Right lobe of liver (tissue), 6 donors: Measurements from ENCODE around the gene COL28A1. TPM values are rescaled to one million over a fixed set of nuclear protein-coding genes. Genes with fewer than 3 reads are reported as not detected.

Experiments
- ATAC-seq, 4 donors: fragments of 200-7000 bp; cut with Tn5 transposase; one replicate each; pipeline ENCODE4 v1.9.1; 2020; ENCODE audit warnings: mild to moderate bottlenecking in 4 of 4, moderate library complexity in 4 of 4
- DNase-seq, 3 donors: peaks; one replicate each; pipeline ENCODE4 v3.0.0-alpha.2; 2020
- H3K27ac ChIP-seq, 3 donors: fragments of 200-600 bp; one replicate each; pipeline ENCODE4 v1.8.0; 2022
- H3K27me3 ChIP-seq, 2 donors: fragments of 200-600 bp; one replicate each; pipeline ENCODE4 v1.8.0; 2022
- H3K36me3 ChIP-seq, 4 donors: fragments of 200-600 bp; sonication (generic) in 1 of 4; one replicate each; pipeline versions ENCODE4 v1.5.1 to v1.8.0; 2017 to 2022; ENCODE audit warnings: control low read depth in 1 of 4
- H3K4me1 ChIP-seq, 4 donors: fragments of 200-600 bp; sonication (generic) in 1 of 4; one replicate each; pipeline versions ENCODE4 v1.5.1 to v1.8.0; 2017 to 2022; ENCODE audit warnings: control low read depth in 1 of 4
- H3K4me3 ChIP-seq, 3 donors: fragments of 200-600 bp; one replicate each; pipeline ENCODE4 v1.8.0; 2022
- H3K9me3 ChIP-seq, 4 donors: fragments of 200-600 bp; sonication (generic) in 1 of 4; one replicate each; pipeline versions ENCODE4 v1.5.1 to v1.8.0; 2017 to 2022; ENCODE audit warnings: control low read depth in 1 of 4
- POLR2A ChIP-seq: fragments of 450-650 bp; IDR thresholded peaks from one replicate; pipeline ENCODE4 v1.6.1; 2017; ENCODE audit warnings: antibody characterized with exemption, mild to moderate bottlenecking
- WGBS: methylation state at CpG from one replicate; pipeline ENCODE4 v1.1.6; 2018; ENCODE audit warnings: low coverage, low lambda C conversion rate; ENCODE audit not compliant: insufficient coverage; ENCODE audit errors: missing lambda C conversion rate; 5-methylcytosine and 5-hydroxymethylcytosine counted together
- intact Hi-C, 2 donors: fragments of 100-400 bp; cut with DNase I; formaldehyde crosslinking; loops; one replicate each; pipeline versions ENCODE4 v1.11.2 to v1.14.1; 2022
- total RNA-seq, 6 experiments: library from RNA; depleted of rRNA in 2 of 6; stranded (reverse); fragments of >200 nt in 2 of 6; fragmentation: NEBNext Ultra II Directional in 3 of 6; extraction: Animal tissue kit (Norgen Biotek cat#: 25700) in 3 of 6; gene quantifications; one replicate each; pipeline versions ENCODE4 v1.1.0 to v1.2.4, GENCODE V29; 2016 to 2023
- TF ChIP-seq, protein P1 (sequence below), 4 donors: fragments of 200-600 bp in 3 of 4; fragments of 450-650 bp in 1 of 4; IDR thresholded peaks; one replicate each; pipeline versions ENCODE4 v1.5.1 to v1.8.0; 2016 to 2022; ENCODE audit warnings: antibody characterized with exemption in 4 of 4, mild to moderate bottlenecking in 2 of 4
- donor health status: DM: no; HTN: yes; CAD: no.
- donor health status: DM: no; HTN: no; CAD: no.
- donor health status: DM: no; HTN: no; CAD: no.
- donor health status: DM: no; HTN: yes; CAD: no.
- donor health status: DM: no; HTN: yes; CAD: no.

COL28A1 gene
- total RNA-seq, 6 experiments from 2014 or later: 0.07 to 0.51 (median 0.34) TPM; not detected in 2

DNA sequence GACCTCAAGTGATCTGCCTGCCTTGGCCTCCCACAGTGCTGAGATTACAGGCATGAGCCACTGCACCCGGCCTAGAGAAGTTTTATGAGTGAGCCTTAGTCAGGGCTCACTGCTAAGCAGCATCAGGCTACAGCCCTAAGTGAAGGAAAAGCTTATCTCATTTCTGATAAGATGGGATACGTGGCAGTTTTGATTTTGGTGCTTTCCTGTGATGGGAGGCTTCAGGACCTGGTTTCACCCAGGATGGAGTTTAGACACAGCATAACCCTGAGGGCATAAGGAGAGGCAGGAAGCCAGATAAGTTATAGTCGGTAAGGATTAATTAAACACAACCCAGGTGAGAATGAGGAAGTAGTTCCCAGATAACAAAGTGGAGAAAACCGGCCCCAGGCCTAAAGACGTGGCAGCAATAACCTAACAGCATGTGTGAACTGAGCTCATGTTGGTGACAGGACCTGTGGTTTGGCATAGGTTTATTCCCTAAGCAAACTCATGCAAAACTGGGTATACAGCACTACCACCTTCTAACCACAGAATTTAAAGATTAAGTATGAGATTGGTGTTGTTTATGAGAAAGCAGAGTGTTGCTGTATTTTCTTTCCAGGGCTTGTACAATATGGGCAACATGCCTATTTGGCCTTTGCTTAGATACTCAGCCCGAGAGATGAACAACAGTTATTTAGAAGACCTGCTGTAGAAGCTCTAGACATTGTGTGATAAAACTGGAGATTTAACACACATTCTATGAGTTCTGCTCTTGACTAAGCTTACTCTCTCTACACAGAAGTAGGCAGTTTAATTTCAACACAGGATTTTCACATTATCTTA is 119.4 kb downstream of the COL28A1 start:
- 47% methylated on average over 6 of the region's 6 CpGs for WGBS
- no peaks in the 10 kb centered on the region for H3K36me3 ChIP-seq
- H3K27me3 ChIP-seq: no peaks in the 10 kb centered on the region
- TF ChIP-seq, protein P1, sequence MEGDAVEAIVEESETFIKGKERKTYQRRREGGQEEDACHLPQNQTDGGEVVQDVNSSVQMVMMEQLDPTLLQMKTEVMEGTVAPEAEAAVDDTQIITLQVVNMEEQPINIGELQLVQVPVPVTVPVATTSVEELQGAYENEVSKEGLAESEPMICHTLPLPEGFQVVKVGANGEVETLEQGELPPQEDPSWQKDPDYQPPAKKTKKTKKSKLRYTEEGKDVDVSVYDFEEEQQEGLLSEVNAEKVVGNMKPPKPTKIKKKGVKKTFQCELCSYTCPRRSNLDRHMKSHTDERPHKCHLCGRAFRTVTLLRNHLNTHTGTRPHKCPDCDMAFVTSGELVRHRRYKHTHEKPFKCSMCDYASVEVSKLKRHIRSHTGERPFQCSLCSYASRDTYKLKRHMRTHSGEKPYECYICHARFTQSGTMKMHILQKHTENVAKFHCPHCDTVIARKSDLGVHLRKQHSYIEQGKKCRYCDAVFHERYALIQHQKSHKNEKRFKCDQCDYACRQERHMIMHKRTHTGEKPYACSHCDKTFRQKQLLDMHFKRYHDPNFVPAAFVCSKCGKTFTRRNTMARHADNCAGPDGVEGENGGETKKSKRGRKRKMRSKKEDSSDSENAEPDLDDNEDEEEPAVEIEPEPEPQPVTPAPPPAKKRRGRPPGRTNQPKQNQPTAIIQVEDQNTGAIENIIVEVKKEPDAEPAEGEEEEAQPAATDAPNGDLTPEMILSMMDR (IDR thresholded peaks at IDR 0.05): no peak
- TF ChIP-seq POLR2A: no peak
- no peak overlapping the region for H3K27ac ChIP-seq
- ATAC-seq: peak in 1 of 4 donors; percentile 20
- no peak overlapping the region for H3K4me3 ChIP-seq
- H3K4me1 ChIP-seq: no peaks in the 10 kb centered on the region
- intact Hi-C loops: no loop called here
- no peak for DNase-seq
- H3K9me3 ChIP-seq: no peaks in the 10 kb centered on the region

DNA sequence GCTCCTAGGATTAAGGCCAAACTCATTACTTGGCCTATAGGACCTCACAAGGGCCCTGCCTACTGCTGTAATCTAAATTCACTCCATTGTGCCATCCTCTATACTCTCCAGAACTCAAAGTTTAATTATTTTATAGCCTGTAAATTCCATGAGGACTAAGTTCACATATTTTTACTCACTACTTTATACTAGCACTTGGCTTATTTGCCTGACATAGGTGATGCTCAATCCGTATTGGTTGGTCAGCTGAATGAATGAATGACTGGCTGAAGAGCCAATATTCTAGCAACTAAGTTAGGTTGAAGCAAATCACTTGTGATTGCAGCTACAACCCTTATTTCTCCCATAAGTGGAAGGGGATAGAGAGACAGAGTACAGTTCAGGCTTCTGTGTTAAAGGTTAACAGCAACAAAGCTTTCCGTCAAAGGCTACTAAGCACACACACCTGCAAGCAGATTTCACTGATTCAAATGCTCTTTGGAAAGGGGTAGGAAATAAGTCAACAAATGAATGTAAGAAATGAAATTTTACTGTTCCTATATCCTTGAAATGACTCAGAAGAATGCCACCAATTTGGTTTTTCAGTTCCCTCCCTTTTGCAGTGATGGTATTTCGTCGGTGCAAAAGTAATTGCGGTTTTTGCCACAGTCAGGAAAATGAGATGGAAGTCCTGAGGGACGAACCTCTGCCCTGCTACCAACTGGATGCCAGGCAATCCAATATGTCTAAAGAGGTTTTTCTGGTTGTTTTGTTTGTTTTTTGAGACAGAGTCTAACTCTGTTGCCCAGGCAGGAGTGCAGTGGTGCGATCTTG is 120.7 kb downstream of the COL28A1 start:
- Histone ChIP-seq H3K4me1 (no peaks in the 10 kb centered on the region), H3K27me3 (no peaks in the 10 kb centered on the region), H3K27ac (no peak overlapping the region), H3K9me3 (no peaks in the 10 kb centered on the region), H3K36me3 (no peaks in the 10 kb centered on the region), H3K4me3 (no peak overlapping the region)
- DNase-seq: no peak
- intact Hi-C loops: no loop called here
- ATAC-seq: no peak
- WGBS: 95% methylated on average over 7 of the region's 7 CpGs
- no peak for TF ChIP-seq POLR2A
- TF ChIP-seq, protein P1 (IDR thresholded peaks at IDR 0.05): no peak

DNA sequence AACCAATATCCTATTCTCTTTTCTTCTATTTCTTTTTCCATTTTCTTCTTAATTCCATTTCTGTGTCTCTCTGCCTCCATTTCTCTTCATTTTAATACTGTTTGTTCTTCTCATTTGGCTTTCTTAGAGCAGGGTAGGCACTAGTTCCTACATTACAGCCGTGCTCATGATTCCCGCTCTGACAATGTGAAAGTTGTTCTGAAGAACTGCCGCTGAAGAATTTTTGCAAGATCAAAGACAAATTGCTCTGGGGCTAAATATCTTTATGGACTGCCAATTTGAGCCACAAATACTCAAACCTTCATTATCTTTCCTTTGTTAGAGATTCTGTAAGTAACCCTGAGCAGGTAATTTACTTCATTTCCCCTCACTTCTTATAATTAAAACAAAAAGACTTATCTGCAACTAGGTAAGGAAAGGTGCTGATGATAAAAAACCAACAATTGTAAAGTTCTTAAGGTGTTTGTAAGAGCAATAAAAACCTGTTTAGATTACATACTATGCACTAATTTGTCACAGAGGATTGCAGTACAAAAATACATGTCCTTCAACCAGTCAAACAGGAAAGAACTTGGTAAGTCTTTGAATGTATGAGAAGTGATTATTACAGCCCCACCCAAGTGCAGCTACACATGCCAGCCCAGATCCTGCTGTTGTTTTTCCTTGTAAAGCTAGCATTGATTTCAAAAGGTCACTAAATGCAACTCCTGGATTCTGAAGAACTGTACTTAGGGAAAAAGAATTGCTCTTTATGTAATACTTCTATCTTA is 127.5 kb downstream of the COL28A1 start:
- no peak for DNase-seq
- H3K36me3 ChIP-seq: no peaks in the 10 kb centered on the region
- H3K4me1 ChIP-seq: no peaks in the 10 kb centered on the region
- H3K27me3 ChIP-seq: no peaks in the 10 kb centered on the region
- intact Hi-C loops: no loop called here
- H3K4me3 ChIP-seq: no peak overlapping the region
- TF ChIP-seq POLR2A: no peak
- TF ChIP-seq, protein P1 (IDR thresholded peaks at IDR 0.05): no peak
- WGBS: 76% methylated on average over 3 of the region's 3 CpGs
- no peak overlapping the region for H3K27ac ChIP-seq
- no peaks in the 10 kb centered on the region for H3K9me3 ChIP-seq
- no peak for ATAC-seq

DNA sequence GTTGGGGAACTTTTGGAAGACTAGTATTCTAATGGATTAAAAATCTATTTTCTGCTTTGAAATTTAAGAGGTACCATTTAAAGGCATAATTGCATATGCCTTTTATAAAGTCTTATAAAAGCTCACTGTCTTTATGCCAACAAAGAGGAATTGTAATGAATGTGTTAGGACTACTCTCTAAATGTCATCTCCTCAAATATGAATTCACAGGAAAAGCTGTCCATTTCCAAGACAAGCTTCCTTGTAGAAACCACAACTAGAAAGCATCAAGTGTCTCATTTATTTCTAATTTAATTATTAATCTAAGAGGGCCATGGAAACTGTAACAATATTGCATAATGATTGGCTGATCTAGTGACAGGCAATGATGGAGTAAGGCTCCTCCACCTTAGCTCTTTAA is 130.2 kb downstream of the COL28A1 start:
- no peak for DNase-seq
- Histone ChIP-seq H3K4me3 (no peak overlapping the region), H3K9me3 (no peaks in the 10 kb centered on the region), H3K4me1 (no peaks in the 10 kb centered on the region), H3K27me3 (no peaks in the 10 kb centered on the region), H3K36me3 (no peaks in the 10 kb centered on the region), H3K27ac (no peak overlapping the region)
- no peak for ATAC-seq
- intact Hi-C loops: no loop called here
- TF ChIP-seq, protein P1 (IDR thresholded peaks at IDR 0.05): no peak
- no peak for TF ChIP-seq POLR2A
